NT2/D1 (cell line): Measurements from ENCODE around the gene ACBD5.

Experiments
- SUZ12 ChIP-seq: IDR thresholded peaks from 2 replicates; pipeline ENCODE4 v1.6.1; 2011; ENCODE audit not compliant: insufficient read length, insufficient read depth; ENCODE audit errors: extremely low read depth
- YY1 ChIP-seq: IDR thresholded peaks from 2 replicates; pipeline ENCODE4 v1.6.1; 2011; ENCODE audit not compliant: insufficient read length, insufficient read depth
- ZNF274 ChIP-seq: IDR thresholded peaks from 2 replicates; pipeline ENCODE4 v1.6.1; 2011; ENCODE audit warnings: mild to moderate bottlenecking, low read depth, low read length

GRCh38 chr10:27169849-27170248 is 70.7 kb downstream of the ACBD5 start:
- TF ChIP-seq YY1 (no peak), SUZ12 (no peak), ZNF274 (no peak)
